ENCODE measurements around the gene CCR3.
A peak's percentile ranks its signal among the peaks of the same experiment; 100 is the strongest.

DNA sequence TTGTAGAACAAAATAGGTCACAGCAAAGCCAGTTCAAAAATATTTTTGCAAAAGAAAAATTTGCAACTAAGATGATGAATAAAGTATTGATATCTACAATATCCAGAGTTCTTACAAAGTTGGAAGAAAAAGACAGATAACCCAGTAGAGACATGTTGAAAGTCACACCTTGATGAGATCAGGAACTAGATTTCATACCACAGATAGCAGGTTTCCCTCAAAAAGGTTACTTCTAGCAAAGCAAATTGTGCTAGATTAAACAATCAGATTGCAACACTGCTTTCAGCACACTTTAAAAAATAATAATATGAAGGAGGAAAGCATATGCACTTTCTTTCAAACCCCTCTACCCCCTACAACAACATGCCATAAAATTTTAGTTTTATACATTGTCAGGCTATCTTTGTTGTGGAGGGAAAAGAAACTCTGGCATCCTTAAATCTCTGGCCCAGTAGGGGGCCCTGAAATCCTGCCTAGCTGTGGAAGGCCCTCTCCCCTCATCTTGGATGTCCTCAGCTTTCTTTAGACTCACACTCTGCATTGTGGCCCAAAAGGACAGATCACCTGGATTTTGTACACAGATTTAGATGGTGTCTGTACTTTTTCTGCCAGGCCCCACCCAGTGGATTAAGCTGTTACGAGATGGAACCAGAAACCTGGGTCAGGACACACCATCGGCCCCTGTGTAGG, 50.9 kb downstream of the CCR3 start:
- TF ChIP-seq, protein P1, sequence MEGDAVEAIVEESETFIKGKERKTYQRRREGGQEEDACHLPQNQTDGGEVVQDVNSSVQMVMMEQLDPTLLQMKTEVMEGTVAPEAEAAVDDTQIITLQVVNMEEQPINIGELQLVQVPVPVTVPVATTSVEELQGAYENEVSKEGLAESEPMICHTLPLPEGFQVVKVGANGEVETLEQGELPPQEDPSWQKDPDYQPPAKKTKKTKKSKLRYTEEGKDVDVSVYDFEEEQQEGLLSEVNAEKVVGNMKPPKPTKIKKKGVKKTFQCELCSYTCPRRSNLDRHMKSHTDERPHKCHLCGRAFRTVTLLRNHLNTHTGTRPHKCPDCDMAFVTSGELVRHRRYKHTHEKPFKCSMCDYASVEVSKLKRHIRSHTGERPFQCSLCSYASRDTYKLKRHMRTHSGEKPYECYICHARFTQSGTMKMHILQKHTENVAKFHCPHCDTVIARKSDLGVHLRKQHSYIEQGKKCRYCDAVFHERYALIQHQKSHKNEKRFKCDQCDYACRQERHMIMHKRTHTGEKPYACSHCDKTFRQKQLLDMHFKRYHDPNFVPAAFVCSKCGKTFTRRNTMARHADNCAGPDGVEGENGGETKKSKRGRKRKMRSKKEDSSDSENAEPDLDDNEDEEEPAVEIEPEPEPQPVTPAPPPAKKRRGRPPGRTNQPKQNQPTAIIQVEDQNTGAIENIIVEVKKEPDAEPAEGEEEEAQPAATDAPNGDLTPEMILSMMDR (conservative IDR thresholded peaks at IDR 0.05; ENCODE audit: low read depth in 2 of 2), result peak in 1 of 2 experiments; percentile 11; a peak in 1 of 4 replicates
- TF ChIP-seq EZH2 (IDR thresholded peaks at IDR 0.05; ENCODE audit: low read depth, unreplicated experiment) (no peak), POLR2AphosphoS5 (IDR thresholded peaks at IDR 0.05; ENCODE audit: low read depth) (no peak), JUNB (IDR thresholded peaks at IDR 0.05; ENCODE audit: unreplicated experiment) (no peak), ZNF331 (CRISPR knock-in tag; IDR thresholded peaks at IDR 0.05; ENCODE audit: low read depth) (no peak), EZH2phosphoT487 (IDR thresholded peaks at IDR 0.05; ENCODE audit: unreplicated experiment) (no peak), CREB1 (CRISPR knock-in tag; IDR thresholded peaks at IDR 0.05; ENCODE audit: low read depth) (no peak), NANOG (IDR thresholded peaks at IDR 0.05; ENCODE audit: borderline replicate concordance) (no peak), STAT1 (IDR thresholded peaks at IDR 0.05; ENCODE audit: unreplicated experiment) (no peak), ZNF114 (CRISPR knock-in tag; IDR thresholded peaks at IDR 0.05) (no peak)
- TF ChIP-seq, protein P2, sequence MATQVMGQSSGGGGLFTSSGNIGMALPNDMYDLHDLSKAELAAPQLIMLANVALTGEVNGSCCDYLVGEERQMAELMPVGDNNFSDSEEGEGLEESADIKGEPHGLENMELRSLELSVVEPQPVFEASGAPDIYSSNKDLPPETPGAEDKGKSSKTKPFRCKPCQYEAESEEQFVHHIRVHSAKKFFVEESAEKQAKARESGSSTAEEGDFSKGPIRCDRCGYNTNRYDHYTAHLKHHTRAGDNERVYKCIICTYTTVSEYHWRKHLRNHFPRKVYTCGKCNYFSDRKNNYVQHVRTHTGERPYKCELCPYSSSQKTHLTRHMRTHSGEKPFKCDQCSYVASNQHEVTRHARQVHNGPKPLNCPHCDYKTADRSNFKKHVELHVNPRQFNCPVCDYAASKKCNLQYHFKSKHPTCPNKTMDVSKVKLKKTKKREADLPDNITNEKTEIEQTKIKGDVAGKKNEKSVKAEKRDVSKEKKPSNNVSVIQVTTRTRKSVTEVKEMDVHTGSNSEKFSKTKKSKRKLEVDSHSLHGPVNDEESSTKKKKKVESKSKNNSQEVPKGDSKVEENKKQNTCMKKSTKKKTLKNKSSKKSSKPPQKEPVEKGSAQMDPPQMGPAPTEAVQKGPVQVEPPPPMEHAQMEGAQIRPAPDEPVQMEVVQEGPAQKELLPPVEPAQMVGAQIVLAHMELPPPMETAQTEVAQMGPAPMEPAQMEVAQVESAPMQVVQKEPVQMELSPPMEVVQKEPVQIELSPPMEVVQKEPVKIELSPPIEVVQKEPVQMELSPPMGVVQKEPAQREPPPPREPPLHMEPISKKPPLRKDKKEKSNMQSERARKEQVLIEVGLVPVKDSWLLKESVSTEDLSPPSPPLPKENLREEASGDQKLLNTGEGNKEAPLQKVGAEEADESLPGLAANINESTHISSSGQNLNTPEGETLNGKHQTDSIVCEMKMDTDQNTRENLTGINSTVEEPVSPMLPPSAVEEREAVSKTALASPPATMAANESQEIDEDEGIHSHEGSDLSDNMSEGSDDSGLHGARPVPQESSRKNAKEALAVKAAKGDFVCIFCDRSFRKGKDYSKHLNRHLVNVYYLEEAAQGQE (IDR thresholded peaks at IDR 0.05; ENCODE audit: unreplicated experiment), result no peak
